NCI-H69 (cell line): Measurements from ENCODE around the gene OR2T8.

ENCODE experiments used
- DNase-seq: peaks from one replicate; lab custom pipeline; 2025; lab: John Stamatoyannopoulos, UW

OR2T8 gene

GRCh38 chr1:247962911-247963588 lies 43.0 kb downstream of the OR2T8 start:
- DNase-seq, result no peak

- no peak for DNase-seq
These were observed 44.9 kb downstream of the OR2T8 start, which contains the start of gene OR2AK2 for GRCh38 chr1:247964933-247965332. Gene OR2AK2, plus strand, starts transcription at chr1:247965233. Its CDS starts 144 bp downstream, at chr1:247965377.

- DNase-seq, result no peak
These were observed 46.6 kb downstream of the OR2T8 start for GRCh38 chr1:247966532-247967204.
